ENCODE measurements around the gene ELL2.

DNA sequence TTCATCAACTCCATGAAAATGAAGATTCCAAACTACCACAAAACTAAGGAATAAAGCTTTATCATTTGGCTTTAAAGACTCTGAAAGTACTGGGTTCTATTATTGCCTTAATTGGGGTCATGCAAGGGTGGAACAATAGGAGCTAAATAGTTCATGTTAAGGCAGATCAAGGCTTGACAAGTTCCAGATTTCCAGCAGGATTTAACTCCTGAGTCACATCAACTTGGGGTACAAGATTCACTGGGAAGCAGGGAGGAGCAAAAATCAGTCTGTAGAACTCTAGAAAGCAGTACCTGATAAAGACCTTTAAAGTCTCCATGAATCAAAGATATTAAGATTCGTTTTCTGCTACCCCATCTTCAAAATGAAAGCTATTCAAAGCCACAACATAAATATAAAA lies 97.2 kb downstream of the ELL2 start:
- no peak for TF ChIP-seq EZH2 (IDR thresholded peaks at IDR 0.05; ENCODE audit: low read length)
- TF ChIP-seq, protein P1, sequence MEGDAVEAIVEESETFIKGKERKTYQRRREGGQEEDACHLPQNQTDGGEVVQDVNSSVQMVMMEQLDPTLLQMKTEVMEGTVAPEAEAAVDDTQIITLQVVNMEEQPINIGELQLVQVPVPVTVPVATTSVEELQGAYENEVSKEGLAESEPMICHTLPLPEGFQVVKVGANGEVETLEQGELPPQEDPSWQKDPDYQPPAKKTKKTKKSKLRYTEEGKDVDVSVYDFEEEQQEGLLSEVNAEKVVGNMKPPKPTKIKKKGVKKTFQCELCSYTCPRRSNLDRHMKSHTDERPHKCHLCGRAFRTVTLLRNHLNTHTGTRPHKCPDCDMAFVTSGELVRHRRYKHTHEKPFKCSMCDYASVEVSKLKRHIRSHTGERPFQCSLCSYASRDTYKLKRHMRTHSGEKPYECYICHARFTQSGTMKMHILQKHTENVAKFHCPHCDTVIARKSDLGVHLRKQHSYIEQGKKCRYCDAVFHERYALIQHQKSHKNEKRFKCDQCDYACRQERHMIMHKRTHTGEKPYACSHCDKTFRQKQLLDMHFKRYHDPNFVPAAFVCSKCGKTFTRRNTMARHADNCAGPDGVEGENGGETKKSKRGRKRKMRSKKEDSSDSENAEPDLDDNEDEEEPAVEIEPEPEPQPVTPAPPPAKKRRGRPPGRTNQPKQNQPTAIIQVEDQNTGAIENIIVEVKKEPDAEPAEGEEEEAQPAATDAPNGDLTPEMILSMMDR (optimal IDR thresholded peaks at IDR 0.05 in 1 of 3, IDR thresholded peaks at IDR 0.05 in 1 of 3, conservative IDR thresholded peaks at IDR 0.05 in 1 of 3; ENCODE audit: extremely low read depth in 1 of 3, insufficient read depth in 2 of 3, low read length in 3 of 3) = no peak
